Cardiac muscle cell (in vitro differentiated cells and primary cell): ENCODE results near the gene HNF1B. TPM values are rescaled to one million over a fixed set of nuclear protein-coding genes. Genes with fewer than 3 reads are reported as not detected.

ENCODE experiments used
- DNase-seq, 2 donors: peaks; one replicate each; pipeline versions ENCODE4 v3.0.0 to v3.0.0-alpha.2; 2010 to 2017; ENCODE audit warnings: low read depth in 1 of 2, low spot score in 1 of 2
- H3K27ac ChIP-seq: fragments of 200-600 bp; sonication (generic); 2 replicates; pipeline ENCODE4 v1.5.1; 2016
- H3K27me3 ChIP-seq: fragments of 200-600 bp; sonication (generic); 2 replicates; pipeline ENCODE4 v1.6.0; 2016; ENCODE audit warnings: control low read depth
- H3K36me3 ChIP-seq: fragments of 200-600 bp; sonication (generic); 2 replicates; pipeline ENCODE4 v1.5.1; 2016; ENCODE audit warnings: control low read depth
- H3K4me1 ChIP-seq: fragments of 200-600 bp; sonication (generic); 2 replicates; pipeline ENCODE4 v1.8.1; 2017; ENCODE audit warnings: low read depth, mild to moderate bottlenecking, mixed run types
- H3K4me3 ChIP-seq: fragments of 200-600 bp; sonication (generic); 2 replicates; pipeline ENCODE4 v1.5.1; 2016; ENCODE audit warnings: mild to moderate bottlenecking
- H3K9me3 ChIP-seq: fragments of 200-600 bp; sonication (generic); 2 replicates; pipeline ENCODE4 v1.5.1; 2017; ENCODE audit warnings: low read depth, mild to moderate bottlenecking, control low read depth
- polyA plus RNA-seq: library from polyadenylated mRNA; unstranded; fragments of >200 nt; fragmentation: Nextera tagmentation; extraction: Ambion mirVana; gene quantifications from 2 replicates; pipeline ENCODE4 v1.2.1, GENCODE V29; 2016
- total RNA-seq: library from RNA; depleted of rRNA; stranded (reverse); fragments of >200 nt; gene quantifications from 2 replicates; pipeline ENCODE4 v1.2.3, GENCODE V29; 2016
- TF ChIP-seq, protein P1 (sequence below): IDR thresholded peaks from 2 replicates; pipeline ENCODE4 v1.5.1; 2012; ENCODE audit warnings: low read depth, mild to moderate bottlenecking, low read length

Gene HNF1B
- total and polyA plus RNA-seq, 2 experiments from 2014 or later: not detected

DNA sequence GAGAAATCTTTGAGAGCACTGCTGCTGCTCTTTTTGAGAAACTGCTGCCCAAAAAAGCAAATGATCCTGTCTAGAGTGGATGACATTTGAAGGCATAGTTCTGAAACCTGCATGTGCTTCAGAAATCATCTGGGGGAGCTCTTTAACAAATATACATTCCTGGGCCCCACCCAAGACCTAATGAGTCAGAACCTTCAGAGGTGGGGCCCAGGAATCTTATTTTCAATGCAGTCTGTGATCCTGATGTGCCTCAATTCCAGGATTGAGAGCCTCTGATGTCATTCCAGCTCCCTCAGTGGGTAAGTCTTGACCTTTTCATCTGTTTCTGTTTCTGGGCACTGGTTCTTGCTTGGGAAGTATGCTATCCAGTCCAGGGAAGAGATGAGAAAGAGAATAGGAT lies 42.3 kb downstream of the HNF1B start:
- peak in 1 of 2 donors; percentile 18 for DNase-seq
- no peak overlapping the region for H3K27ac ChIP-seq
- H3K4me1 ChIP-seq: no peaks in the 10 kb centered on the region
- no peak overlapping the region for H3K4me3 ChIP-seq
- no peaks in the 10 kb centered on the region for H3K36me3 ChIP-seq
- H3K27me3 ChIP-seq: no peaks in the 10 kb centered on the region
- TF ChIP-seq, protein P1, sequence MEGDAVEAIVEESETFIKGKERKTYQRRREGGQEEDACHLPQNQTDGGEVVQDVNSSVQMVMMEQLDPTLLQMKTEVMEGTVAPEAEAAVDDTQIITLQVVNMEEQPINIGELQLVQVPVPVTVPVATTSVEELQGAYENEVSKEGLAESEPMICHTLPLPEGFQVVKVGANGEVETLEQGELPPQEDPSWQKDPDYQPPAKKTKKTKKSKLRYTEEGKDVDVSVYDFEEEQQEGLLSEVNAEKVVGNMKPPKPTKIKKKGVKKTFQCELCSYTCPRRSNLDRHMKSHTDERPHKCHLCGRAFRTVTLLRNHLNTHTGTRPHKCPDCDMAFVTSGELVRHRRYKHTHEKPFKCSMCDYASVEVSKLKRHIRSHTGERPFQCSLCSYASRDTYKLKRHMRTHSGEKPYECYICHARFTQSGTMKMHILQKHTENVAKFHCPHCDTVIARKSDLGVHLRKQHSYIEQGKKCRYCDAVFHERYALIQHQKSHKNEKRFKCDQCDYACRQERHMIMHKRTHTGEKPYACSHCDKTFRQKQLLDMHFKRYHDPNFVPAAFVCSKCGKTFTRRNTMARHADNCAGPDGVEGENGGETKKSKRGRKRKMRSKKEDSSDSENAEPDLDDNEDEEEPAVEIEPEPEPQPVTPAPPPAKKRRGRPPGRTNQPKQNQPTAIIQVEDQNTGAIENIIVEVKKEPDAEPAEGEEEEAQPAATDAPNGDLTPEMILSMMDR: no peak
- H3K9me3 ChIP-seq: no peaks in the 10 kb centered on the region

- Histone ChIP-seq H3K4me3 (no peak overlapping the region), H3K36me3 (no peaks in the 10 kb centered on the region), H3K27me3 (no peaks in the 10 kb centered on the region), H3K27ac (no peak overlapping the region), H3K9me3 (no peaks in the 10 kb centered on the region), H3K4me1 (no peaks in the 10 kb centered on the region)
- TF ChIP-seq, protein P1: peak; percentile 74
- peak in 1 of 2 donors; percentile 20 for DNase-seq
Measured at GRCh38 chr17:37701496-37701898, 43.4 kb downstream of the HNF1B start.

DNA sequence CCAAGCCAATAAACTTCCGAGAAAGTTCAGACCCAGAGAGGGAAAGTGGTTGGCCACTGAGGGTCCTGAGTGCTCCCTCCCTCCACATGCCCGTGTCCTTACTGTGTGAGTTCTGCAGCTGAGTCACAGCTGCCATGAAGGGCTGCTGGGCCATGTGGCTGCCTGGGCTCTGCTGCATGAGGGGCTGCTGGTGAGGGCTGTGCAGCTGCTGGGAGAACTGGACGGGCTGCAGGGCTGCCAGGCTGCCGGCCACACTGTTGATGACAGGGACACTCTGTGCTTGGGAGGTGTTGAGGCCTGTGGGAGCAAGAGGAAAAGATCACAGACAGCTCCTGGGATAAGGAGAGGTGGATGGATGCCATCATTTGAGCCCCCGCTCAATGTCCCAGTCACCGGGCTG lies 44.0 kb downstream of the HNF1B start:
- no peaks in the 10 kb centered on the region for H3K36me3 ChIP-seq
- H3K4me1 ChIP-seq: no peaks in the 10 kb centered on the region
- H3K27me3 ChIP-seq: no peaks in the 10 kb centered on the region
- H3K4me3 ChIP-seq: no peak overlapping the region
- no peaks in the 10 kb centered on the region for H3K9me3 ChIP-seq
- TF ChIP-seq, protein P1: no peak
- no peak overlapping the region for H3K27ac ChIP-seq
- DNase-seq: no peak

- Histone ChIP-seq H3K27me3 (no peaks in the 10 kb centered on the region), H3K9me3 (no peaks in the 10 kb centered on the region), H3K27ac (no peak overlapping the region), H3K4me1 (no peaks in the 10 kb centered on the region), H3K4me3 (no peak overlapping the region), H3K36me3 (no peaks in the 10 kb centered on the region)
- DNase-seq: peak in 1 of 2 donors; percentile 14
- TF ChIP-seq, protein P1: no peak
Measured at GRCh38 chr17:37699285-37699973, 45.4 kb downstream of the HNF1B start.

GRCh38 chr17:37698911-37699255 lies 46.0 kb downstream of the HNF1B start:
- TF ChIP-seq, protein P1: no peak
- Histone ChIP-seq H3K27ac (no peak overlapping the region), H3K9me3 (no peaks in the 10 kb centered on the region), H3K36me3 (no peaks in the 10 kb centered on the region), H3K4me3 (no peak overlapping the region), H3K4me1 (no peaks in the 10 kb centered on the region), H3K27me3 (no peaks in the 10 kb centered on the region)
- DNase-seq: no peak
